H9 (cell line): ENCODE data around the gene CACNG6. TPM values are rescaled to one million over a fixed set of nuclear protein-coding genes. Genes with fewer than 3 reads are reported as not detected.

Experiments
- DNase-seq: peaks from one replicate; pipeline ENCODE4 v3.0.0-alpha.2; 2017
- H2AFZ ChIP-seq: one replicate; pipeline ENCODE4 v1.6.1; 2013; ENCODE audit warnings: mild to moderate bottlenecking, low read length, control low read depth, moderate library complexity
- H2AK5ac ChIP-seq: 2 replicates; pipeline ENCODE4 v1.6.1; 2013; ENCODE audit warnings: low read length, control low read depth, mixed read lengths; ENCODE audit not compliant: insufficient read length
- H2BK120ac ChIP-seq: one replicate; pipeline ENCODE4 v1.6.1; 2013; ENCODE audit warnings: low read depth, mild to moderate bottlenecking, low read length, control low read depth, inconsistent platforms; ENCODE audit not compliant: poor library complexity, severe bottlenecking
- H2BK12ac ChIP-seq: 2 replicates; pipeline ENCODE4 v1.6.1; 2013; ENCODE audit warnings: low read length, control low read depth, mixed read lengths, low read depth; ENCODE audit not compliant: insufficient read length
- H2BK15ac ChIP-seq: 2 replicates; pipeline ENCODE4 v1.6.1; 2013; ENCODE audit warnings: low read depth, low read length, control low read depth
- H2BK20ac ChIP-seq: one replicate; pipeline ENCODE4 v1.6.1; 2013; ENCODE audit warnings: low read depth, mild to moderate bottlenecking, low read length, control low read depth, inconsistent platforms; ENCODE audit not compliant: poor library complexity, severe bottlenecking
- H2BK5ac ChIP-seq: 2 replicates; pipeline ENCODE4 v1.6.1; 2013; ENCODE audit warnings: low read length, control low read depth, mixed read lengths; ENCODE audit not compliant: insufficient read length
- H3K14ac ChIP-seq: 2 replicates; pipeline ENCODE4 v1.6.1; 2013; ENCODE audit warnings: low read length, control low read depth; ENCODE audit not compliant: insufficient read depth
- H3K18ac ChIP-seq: 2 replicates; pipeline ENCODE4 v1.6.1; 2013; ENCODE audit warnings: low read depth, mild to moderate bottlenecking, mixed read lengths, low read length, control low read depth; ENCODE audit not compliant: insufficient read length
- H3K23ac ChIP-seq: 2 replicates; pipeline ENCODE4 v1.6.1; 2013; ENCODE audit warnings: low read length, control low read depth, mixed read lengths, low read depth; ENCODE audit not compliant: insufficient read length
- H3K23me2 ChIP-seq: 2 replicates; pipeline ENCODE4 v1.6.1; 2013; ENCODE audit warnings: low read depth, mild to moderate bottlenecking, mixed read lengths, low read length, control low read depth; ENCODE audit not compliant: insufficient read length, poor library complexity, severe bottlenecking
- H3K27ac ChIP-seq: 2 replicates; pipeline ENCODE4 v1.5.1; 2013; ENCODE audit warnings: low read length, control low read depth, mixed read lengths, low read depth; ENCODE audit not compliant: insufficient read length
- H3K27me3 ChIP-seq: 2 replicates; pipeline ENCODE4 v1.6.1; 2013; ENCODE audit warnings: low read length, control low read depth, inconsistent platforms; ENCODE audit not compliant: insufficient read depth
- H3K4ac ChIP-seq: 2 replicates; pipeline ENCODE4 v1.6.1; 2013; ENCODE audit warnings: low read depth, mild to moderate bottlenecking, control low read depth, inconsistent platforms, low read length, moderate library complexity
- H3K4me1 ChIP-seq: 2 replicates; pipeline ENCODE4 v1.6.1; 2013; ENCODE audit warnings: low read length, control low read depth, inconsistent platforms; ENCODE audit not compliant: insufficient read depth
- H3K4me2 ChIP-seq: 2 replicates; pipeline ENCODE4 v1.6.1; 2013; ENCODE audit warnings: low read length, control low read depth, mixed read lengths; ENCODE audit not compliant: insufficient read length, insufficient read depth
- H3K56ac ChIP-seq: 2 replicates; pipeline ENCODE4 v1.6.1; 2013; ENCODE audit warnings: low read depth, mild to moderate bottlenecking, mixed read lengths, low read length, control low read depth; ENCODE audit not compliant: insufficient read length
- H3K79me1 ChIP-seq: 2 replicates; pipeline ENCODE4 v1.6.1; 2013; ENCODE audit warnings: low read depth, mild to moderate bottlenecking, moderate library complexity, low read length, control low read depth, inconsistent platforms; ENCODE audit not compliant: insufficient read depth, poor library complexity, severe bottlenecking
- H3K79me2 ChIP-seq: 2 replicates; pipeline ENCODE4 v1.6.1; 2013; ENCODE audit warnings: low read length, control low read depth, inconsistent platforms; ENCODE audit not compliant: insufficient read depth
- H3K9ac ChIP-seq: 2 replicates; pipeline ENCODE4 v1.6.1; 2013; ENCODE audit warnings: low read length, control low read depth, mixed read lengths; ENCODE audit not compliant: insufficient read length; ENCODE audit errors: extremely low read depth
- H3K9me3 ChIP-seq: one replicate; pipeline ENCODE4 v1.6.1; 2013; ENCODE audit warnings: low read depth, low read length, inconsistent platforms; ENCODE audit not compliant: control insufficient read depth
- H3T11ph ChIP-seq: one replicate; pipeline ENCODE4 v1.6.1; 2013; ENCODE audit warnings: mild to moderate bottlenecking, low read length, control low read depth, inconsistent platforms
- H4K20me1 ChIP-seq: one replicate; pipeline ENCODE4 v1.6.1; 2013; ENCODE audit not compliant: control insufficient read depth, insufficient read length, insufficient read depth
- H4K5ac ChIP-seq: 2 replicates; pipeline ENCODE4 v1.6.1; 2013; ENCODE audit warnings: low read depth, mild to moderate bottlenecking, mixed read lengths, low read length, control low read depth; ENCODE audit not compliant: insufficient read length
- H4K8ac ChIP-seq: replicated peaks from 2 replicates; pipeline ENCODE4 v1.6.1; 2013; ENCODE audit warnings: low read length, control low read depth, mixed read lengths, low read depth; ENCODE audit not compliant: insufficient read length
- H4K91ac ChIP-seq: 2 replicates; pipeline ENCODE4 v1.6.1; 2013; ENCODE audit warnings: low read depth, mild to moderate bottlenecking, moderate library complexity, mixed read lengths, low read length, control low read depth; ENCODE audit not compliant: insufficient read length
- H3K27ac Mint-ChIP-seq, 3 experiments: 2 replicates in 2 of 3; 3 replicates in 1 of 3; pipeline ENCODE4 v1.8.0; 2020 to 2021; ENCODE audit warnings: mixed read lengths in 3 of 3, mild to moderate bottlenecking in 1 of 3, moderate library complexity in 1 of 3
- H3K27me3 Mint-ChIP-seq: 2 replicates; pipeline ENCODE4 v1.8.0; 2021; ENCODE audit warnings: low read depth, mild to moderate bottlenecking, moderate library complexity, mixed read lengths
- H3K36me3 Mint-ChIP-seq, 3 experiments: 2 replicates in 2 of 3; 3 replicates in 1 of 3; pipeline ENCODE4 v1.8.0; 2020 to 2021; ENCODE audit warnings: low read depth in 3 of 3, mixed read lengths in 3 of 3; ENCODE audit not compliant: insufficient read depth in 1 of 3
- H3K4me1 Mint-ChIP-seq, 2 experiments: 2 replicates each; pipeline ENCODE4 v1.8.0; 2020; ENCODE audit warnings: mixed read lengths in 2 of 2
- H3K4me3 Mint-ChIP-seq, 2 experiments: 2 replicates in 1 of 2; 3 replicates in 1 of 2; pipeline ENCODE4 v1.8.0; 2020 to 2021; ENCODE audit warnings: mild to moderate bottlenecking in 2 of 2, mixed read lengths in 2 of 2, moderate library complexity in 1 of 2
- H3K9me3 Mint-ChIP-seq, 2 experiments: 2 replicates in 1 of 2; 3 replicates in 1 of 2; pipeline ENCODE4 v1.8.0; 2020; ENCODE audit warnings: mild to moderate bottlenecking in 2 of 2, mixed read lengths in 2 of 2, moderate library complexity in 1 of 2
- WGBS: extraction: QIAGEN DNeasy Blood & Tissue Kit; methylation state at CpG from one replicate; pipeline ENCODE4 v1.1.7; 2013; ENCODE audit warnings: missing lambda C conversion rate, low lambda C conversion rate, mixed read lengths; ENCODE audit not compliant: insufficient read length; ENCODE audit errors: extremely low coverage; 5-methylcytosine and 5-hydroxymethylcytosine counted together
- total RNA-seq: library from RNA; stranded (reverse); gene quantifications from 2 replicates; pipeline ENCODE4 v1.2.1, GENCODE V29; 2021
- TF ChIP-seq, protein P1 (sequence below): fragments of 200-600 bp; sonication (generic); conservative IDR thresholded peaks from 3 replicates; pipeline ENCODE4 v1.8.0; 2021; ENCODE audit warnings: antibody characterized with exemption, mild to moderate bottlenecking

CACNG6 gene
- total RNA-seq, 1 experiment from 2014 or later: 1.6 TPM

GRCh38 chr19:53993448-53993847, 2.0 kb downstream of the CACNG6 start:
- H3K23ac ChIP-seq: no peak overlapping the region
- no peak overlapping the region for H3K56ac ChIP-seq
- Mint-ChIP-seq H3K27me3 (peaks cover 63% of the 10 kb centered on the region), H3K27ac (no peak overlapping the region), H3K4me1 (peaks cover 15 to 28% of the 10 kb centered on the region in 2 experiments), H3K36me3 (no peaks in the 10 kb centered on the region; a peak in 1 of 7 replicates), H3K9me3 (no peaks in the 10 kb centered on the region; a peak in 1 of 5 replicates), H3K4me3 (0 out of 5 replicates have a peak overlapping the region, but pooled peaks of 1 of the 2 experiments have one; percentile 9)
- H3K27me3 ChIP-seq: no peaks in the 10 kb centered on the region; the same call in 1 of the 2 replicates
- no peak overlapping the region for H3K18ac ChIP-seq
- H3K4ac ChIP-seq: no peak overlapping the region
- H4K5ac ChIP-seq: no peak overlapping the region
- H3K23me2 ChIP-seq: peaks cover 5% of the 10 kb centered on the region
- WGBS: no CpG with 5 or more reads among the region's 3 CpGs
- H2BK12ac ChIP-seq: no peak overlapping the region
- no peak overlapping the region for H4K8ac ChIP-seq
- H2BK120ac ChIP-seq: no peak overlapping the region
- no peaks in the 10 kb centered on the region for H3K4me1 ChIP-seq
- no peak overlapping the region for H3K4me2 ChIP-seq
- no peak overlapping the region for H2BK15ac ChIP-seq
- no peaks in the 10 kb centered on the region for H4K20me1 ChIP-seq
- no peak for DNase-seq
- no peak overlapping the region for H2BK5ac ChIP-seq
- no peaks in the 10 kb centered on the region for H3K9me3 ChIP-seq
- no peaks in the 10 kb centered on the region for H3K79me1 ChIP-seq
- no peak overlapping the region for H4K91ac ChIP-seq
- TF ChIP-seq, protein P1, sequence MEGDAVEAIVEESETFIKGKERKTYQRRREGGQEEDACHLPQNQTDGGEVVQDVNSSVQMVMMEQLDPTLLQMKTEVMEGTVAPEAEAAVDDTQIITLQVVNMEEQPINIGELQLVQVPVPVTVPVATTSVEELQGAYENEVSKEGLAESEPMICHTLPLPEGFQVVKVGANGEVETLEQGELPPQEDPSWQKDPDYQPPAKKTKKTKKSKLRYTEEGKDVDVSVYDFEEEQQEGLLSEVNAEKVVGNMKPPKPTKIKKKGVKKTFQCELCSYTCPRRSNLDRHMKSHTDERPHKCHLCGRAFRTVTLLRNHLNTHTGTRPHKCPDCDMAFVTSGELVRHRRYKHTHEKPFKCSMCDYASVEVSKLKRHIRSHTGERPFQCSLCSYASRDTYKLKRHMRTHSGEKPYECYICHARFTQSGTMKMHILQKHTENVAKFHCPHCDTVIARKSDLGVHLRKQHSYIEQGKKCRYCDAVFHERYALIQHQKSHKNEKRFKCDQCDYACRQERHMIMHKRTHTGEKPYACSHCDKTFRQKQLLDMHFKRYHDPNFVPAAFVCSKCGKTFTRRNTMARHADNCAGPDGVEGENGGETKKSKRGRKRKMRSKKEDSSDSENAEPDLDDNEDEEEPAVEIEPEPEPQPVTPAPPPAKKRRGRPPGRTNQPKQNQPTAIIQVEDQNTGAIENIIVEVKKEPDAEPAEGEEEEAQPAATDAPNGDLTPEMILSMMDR: no peak
- no peak overlapping the region for H2BK20ac ChIP-seq
- no peak overlapping the region for H3K27ac ChIP-seq
- no peak overlapping the region for H3K14ac ChIP-seq
- H2AFZ ChIP-seq: no peak overlapping the region
- no peak overlapping the region for H2AK5ac ChIP-seq
- H3K9ac ChIP-seq: no peak overlapping the region
- no peaks in the 10 kb centered on the region for H3K79me2 ChIP-seq
- no peak overlapping the region for H3T11ph ChIP-seq
